Astrocyte (in vitro differentiated cells and primary cell): Measurements from ENCODE around the gene STAU1.

Experiments used
- EZH2 ChIP-seq: IDR thresholded peaks from 2 replicates; pipeline ENCODE4 v1.6.1; 2012; ENCODE audit warnings: mild to moderate bottlenecking, low read length, inconsistent platforms; ENCODE audit not compliant: insufficient read depth
- TF ChIP-seq, protein P1 (sequence below): IDR thresholded peaks from 2 replicates; pipeline ENCODE4 v1.5.1; 2011; ENCODE audit warnings: low read depth, mild to moderate bottlenecking, inconsistent platforms, low read length, moderate library complexity; ENCODE audit not compliant: insufficient read depth

DNA sequence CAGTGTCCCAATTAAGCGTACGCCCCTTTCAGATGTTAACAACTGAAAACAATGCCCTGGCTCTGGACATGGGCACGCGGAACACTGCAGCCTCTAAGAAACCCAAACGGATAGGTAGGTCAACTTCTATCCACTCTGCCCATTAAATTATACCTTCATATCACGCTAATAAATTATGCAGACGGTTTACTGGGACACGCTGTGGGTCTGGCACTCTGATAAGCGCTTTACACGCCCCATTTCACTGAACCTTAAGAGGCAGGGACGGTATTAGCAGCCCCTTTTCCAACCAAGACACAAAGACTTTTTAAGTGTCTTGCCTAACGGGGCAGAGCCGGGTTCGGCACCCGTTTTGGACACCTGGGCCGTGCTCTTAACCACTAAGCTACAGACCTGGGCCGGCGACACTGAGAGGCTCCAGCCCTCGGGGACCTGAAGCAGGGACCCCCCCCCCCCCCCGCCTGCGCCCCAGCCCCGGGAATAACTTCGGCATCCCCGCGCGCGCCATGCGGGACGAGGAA is 744 bp downstream of the STAU1 start:
- TF ChIP-seq, protein P1, sequence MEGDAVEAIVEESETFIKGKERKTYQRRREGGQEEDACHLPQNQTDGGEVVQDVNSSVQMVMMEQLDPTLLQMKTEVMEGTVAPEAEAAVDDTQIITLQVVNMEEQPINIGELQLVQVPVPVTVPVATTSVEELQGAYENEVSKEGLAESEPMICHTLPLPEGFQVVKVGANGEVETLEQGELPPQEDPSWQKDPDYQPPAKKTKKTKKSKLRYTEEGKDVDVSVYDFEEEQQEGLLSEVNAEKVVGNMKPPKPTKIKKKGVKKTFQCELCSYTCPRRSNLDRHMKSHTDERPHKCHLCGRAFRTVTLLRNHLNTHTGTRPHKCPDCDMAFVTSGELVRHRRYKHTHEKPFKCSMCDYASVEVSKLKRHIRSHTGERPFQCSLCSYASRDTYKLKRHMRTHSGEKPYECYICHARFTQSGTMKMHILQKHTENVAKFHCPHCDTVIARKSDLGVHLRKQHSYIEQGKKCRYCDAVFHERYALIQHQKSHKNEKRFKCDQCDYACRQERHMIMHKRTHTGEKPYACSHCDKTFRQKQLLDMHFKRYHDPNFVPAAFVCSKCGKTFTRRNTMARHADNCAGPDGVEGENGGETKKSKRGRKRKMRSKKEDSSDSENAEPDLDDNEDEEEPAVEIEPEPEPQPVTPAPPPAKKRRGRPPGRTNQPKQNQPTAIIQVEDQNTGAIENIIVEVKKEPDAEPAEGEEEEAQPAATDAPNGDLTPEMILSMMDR, result no peak
- no peak for TF ChIP-seq EZH2
